K562 (cell line): ENCODE results near the gene HIRIP3. TPM values are rescaled to one million over a fixed set of nuclear protein-coding genes. Genes with fewer than 3 reads are reported as not detected.

ENCODE experiments used
- ATF1 ChIP-seq, 2 experiments: fragments of 450-650 bp in 1 of 2; IDR thresholded peaks; 2 replicates each; pipeline ENCODE4 v1.6.1; 2016; ENCODE audit warnings: missing compliant biosample characterization in 1 of 2, missing genetic modification characterization in 1 of 2
- BRD4 ChIP-seq: fragments of 200-600 bp; sonication (generic); IDR thresholded peaks from 2 replicates; pipeline ENCODE4 v1.6.1; 2017; ENCODE audit warnings: inconsistent platforms
- CCNT2 ChIP-seq: IDR thresholded peaks from 2 replicates; pipeline ENCODE4 v1.6.1; 2011; ENCODE audit warnings: borderline replicate concordance, low read depth, mild to moderate bottlenecking, moderate library complexity, mixed read lengths, low read length; ENCODE audit not compliant: insufficient read length; ENCODE audit errors: extremely low read depth
- CHD4 ChIP-seq: fragments of 200-600 bp; sonication (generic); IDR thresholded peaks from 3 replicates; pipeline ENCODE4 v1.6.1; 2012; ENCODE audit warnings: low read depth, mild to moderate bottlenecking, mixed read lengths, low read length, inconsistent platforms; ENCODE audit not compliant: insufficient read depth, insufficient replicate concordance, poor library complexity, severe bottlenecking
- COPS2 ChIP-seq: fragments of 450-650 bp; conservative IDR thresholded peaks from 2 replicates; pipeline ENCODE4 v1.6.1; 2016; ENCODE audit warnings: mild to moderate bottlenecking, moderate library complexity
- E2F5 ChIP-seq: sonication (generic); formaldehyde crosslinking; IDR thresholded peaks from 2 replicates; pipeline ENCODE4 v1.8.0; 2022; ENCODE audit warnings: mild to moderate bottlenecking, missing genetic modification reagents
- FOXA1 ChIP-seq: fragments of 450-650 bp; IDR thresholded peaks from 2 replicates; pipeline ENCODE4 v1.6.1; 2016; ENCODE audit warnings: mild to moderate bottlenecking, borderline replicate concordance
- HNRNPLL ChIP-seq: fragments of 200-400 bp; formaldehyde crosslinking; IDR thresholded peaks from 2 replicates; pipeline ENCODE4 v1.6.1; 2017; ENCODE audit warnings: low read length, low read depth, mild to moderate bottlenecking; ENCODE audit not compliant: poor library complexity, severe bottlenecking
- IFI16 ChIP-seq: fragments of 250-450 bp; sonication (Bioruptor Pico); IDR thresholded peaks from 2 replicates; pipeline ENCODE4 v2.1.2; 2022; ENCODE audit warnings: mild to moderate bottlenecking, inconsistent platforms
- KDM4B ChIP-seq, 2 experiments: fragments of 450-650 bp in 1 of 2; sonication (generic) in 1 of 2; IDR thresholded peaks; 2 replicates each; pipeline ENCODE4 v1.6.1; 2016 to 2017; ENCODE audit warnings: borderline replicate concordance in 2 of 2, antibody characterized with exemption in 1 of 2, low read depth in 1 of 2, mild to moderate bottlenecking in 1 of 2
- MAFF ChIP-seq: IDR thresholded peaks from 2 replicates; pipeline ENCODE4 v1.6.1; 2012; ENCODE audit warnings: low read length, improper control_type of control experiment
- MCM5 ChIP-seq: fragments of 450-650 bp; IDR thresholded peaks from 2 replicates; pipeline ENCODE4 v1.6.1; 2016; ENCODE audit warnings: low read depth
- MTF1 ChIP-seq: fragments of 250-450 bp; sonication (Bioruptor Pico); IDR thresholded peaks from 2 replicates; pipeline ENCODE4 v1.9.0; 2021; ENCODE audit warnings: moderate library complexity, mild to moderate bottlenecking, inconsistent platforms, borderline replicate concordance
- PPARD ChIP-seq: fragments of 250-450 bp; sonication (Bioruptor Pico); IDR thresholded peaks from 2 replicates; pipeline ENCODE4 v1.8.0; 2022; ENCODE audit warnings: inconsistent platforms, mild to moderate bottlenecking, moderate library complexity
- RBFOX2 ChIP-seq: fragments of 200-400 bp; formaldehyde crosslinking; IDR thresholded peaks from 2 replicates; pipeline ENCODE4 v1.6.1; 2017; ENCODE audit warnings: low read depth, mild to moderate bottlenecking, low read length, moderate library complexity
- SMAD1 ChIP-seq: fragments of 150-350 bp; IDR thresholded peaks from 2 replicates; pipeline ENCODE4 v1.6.1; 2014; ENCODE audit warnings: low read length, low read depth; ENCODE audit not compliant: partially characterized antibody
- SMARCA5 ChIP-seq: fragments of 450-650 bp; IDR thresholded peaks from 2 replicates; pipeline ENCODE4 v1.6.1; 2016
- SRSF3 ChIP-seq: fragments of 200-400 bp; formaldehyde crosslinking; IDR thresholded peaks from 2 replicates; pipeline ENCODE4 v1.6.1; 2016; ENCODE audit warnings: mild to moderate bottlenecking, low read length, moderate library complexity; ENCODE audit not compliant: insufficient read depth
- SRSF9 ChIP-seq: fragments of 200-400 bp; formaldehyde crosslinking; IDR thresholded peaks from 2 replicates; pipeline ENCODE4 v1.6.1; 2017; ENCODE audit warnings: low read depth, low read length, borderline replicate concordance
- TEAD4 ChIP-seq, 2 experiments: sonication (generic) in 1 of 2; formaldehyde crosslinking in 1 of 2; IDR thresholded peaks; 2 replicates each; pipeline versions ENCODE4 v1.6.1 to v1.8.0; 2012 to 2022; ENCODE audit warnings: borderline replicate concordance in 1 of 2, inconsistent platforms in 1 of 2, low read length in 1 of 2, mild to moderate bottlenecking in 1 of 2, missing genetic modification reagents in 1 of 2
- ZNF3 ChIP-seq: fragments of 250-450 bp; sonication (Bioruptor Pico); IDR thresholded peaks from 2 replicates; pipeline ENCODE4 v1.5.0; 2021; ENCODE audit warnings: mild to moderate bottlenecking, moderate library complexity
- ZNF347 ChIP-seq: fragments of 450-650 bp; formaldehyde crosslinking; IDR thresholded peaks from 2 replicates; pipeline ENCODE4 v1.4.0; 2020; ENCODE audit warnings: low read depth, mild to moderate bottlenecking, moderate library complexity
- polyA plus RNA-seq, 8 experiments: library from polyadenylated mRNA; depleted of rRNA in 4 of 8; stranded (reverse) in 5 of 8; unstranded in 3 of 8; fragments of >200 nt; fragmentation: Nextera tagmentation in 2 of 8; fragmentation: Illumina TruSeq in 1 of 8; extraction: Ambion mirVana in 2 of 8; extraction: Trizol in 1 of 8; gene quantifications; 2 replicates each; pipeline versions ENCODE4 v1.2.1 to v1.2.3, GENCODE V29; 2011 to 2014; ENCODE audit warnings: inconsistent platforms in 1 of 8, missing spikeins in 1 of 8
- total RNA-seq, 7 experiments: library from RNA; depleted of rRNA in 6 of 7; stranded (reverse); fragments of >200 nt in 6 of 7; fragmentation: Illumina TruSeq in 2 of 7; extraction: Trizol in 2 of 7; gene quantifications; 2 replicates each; pipeline versions ENCODE4 v1.2.1 to v1.2.3, GENCODE V29; 2011 to 2021; ENCODE audit warnings: low replicate concordance in 1 of 7
- TF ChIP-seq, protein P1 (sequence below): fragments of 150-350 bp; conservative IDR thresholded peaks from 2 replicates; pipeline ENCODE4 v1.6.1; 2014; ENCODE audit warnings: low read length
- TF ChIP-seq, protein P2 (sequence below): fragments of 450-650 bp; IDR thresholded peaks from 2 replicates; pipeline ENCODE4 v1.6.1; 2016; ENCODE audit warnings: low read depth, mild to moderate bottlenecking, moderate library complexity
- TF ChIP-seq, protein P3 (sequence below): fragments of 250-450 bp; sonication (Bioruptor Pico); IDR thresholded peaks from 2 replicates; pipeline ENCODE4 v1.8.0; 2021; ENCODE audit warnings: moderate library complexity, mild to moderate bottlenecking, inconsistent platforms

HIRIP3 gene
- total and polyA plus RNA-seq, 9 of the 15 experiments (the other 6 are each of a cell fraction or from before 2014, with no cell fraction given) = 3.3 to 38.2 (median 18.2) TPM

GRCh38 chr16:29995324-29995910 is at the start of gene HIRIP3 (continued):
- TF ChIP-seq SMARCA5 (no peak), PPARD (CRISPR knock-in tag) (no peak), E2F5 (CRISPR knock-in tag) (no peak), RBFOX2 (peak; percentile 92), ATF1 (CRISPR knock-in tag; IDR thresholded peaks at IDR 0.05) (no peak), ATF1 (tag; IDR thresholded peaks at IDR 0.05) (no peak), FOXA1 (no peak), COPS2 (no peak), SRSF3 (no peak), MCM5 (no peak), IFI16 (CRISPR knock-in tag) (no peak), MTF1 (CRISPR knock-in tag) (no peak), KDM4B (IDR thresholded peaks at IDR 0.05; ENCODE audit: borderline replicate concordance in 2 of 2, low read depth in 1 of 2) (0 out of 4 replicates have a peak, but pooled peaks of 1 of the 2 experiments have one; percentile 70), HNRNPLL (no peak), TEAD4 (IDR thresholded peaks at IDR 0.05; ENCODE audit: low read length) (no peak; the same call in 1 of the 2 replicates), TEAD4 (CRISPR knock-in tag; IDR thresholded peaks at IDR 0.05; ENCODE audit: borderline replicate concordance) (no peak), MAFF (no peak), SRSF9 (no peak), ZNF347 (CRISPR knock-in tag) (no peak), SMAD1 (no peak), BRD4 (no peak; the same call in 1 of the 2 replicates), ZNF3 (CRISPR knock-in tag) (no peak), CCNT2 (no peak), CHD4 (no peak)
- TF ChIP-seq, protein P1, sequence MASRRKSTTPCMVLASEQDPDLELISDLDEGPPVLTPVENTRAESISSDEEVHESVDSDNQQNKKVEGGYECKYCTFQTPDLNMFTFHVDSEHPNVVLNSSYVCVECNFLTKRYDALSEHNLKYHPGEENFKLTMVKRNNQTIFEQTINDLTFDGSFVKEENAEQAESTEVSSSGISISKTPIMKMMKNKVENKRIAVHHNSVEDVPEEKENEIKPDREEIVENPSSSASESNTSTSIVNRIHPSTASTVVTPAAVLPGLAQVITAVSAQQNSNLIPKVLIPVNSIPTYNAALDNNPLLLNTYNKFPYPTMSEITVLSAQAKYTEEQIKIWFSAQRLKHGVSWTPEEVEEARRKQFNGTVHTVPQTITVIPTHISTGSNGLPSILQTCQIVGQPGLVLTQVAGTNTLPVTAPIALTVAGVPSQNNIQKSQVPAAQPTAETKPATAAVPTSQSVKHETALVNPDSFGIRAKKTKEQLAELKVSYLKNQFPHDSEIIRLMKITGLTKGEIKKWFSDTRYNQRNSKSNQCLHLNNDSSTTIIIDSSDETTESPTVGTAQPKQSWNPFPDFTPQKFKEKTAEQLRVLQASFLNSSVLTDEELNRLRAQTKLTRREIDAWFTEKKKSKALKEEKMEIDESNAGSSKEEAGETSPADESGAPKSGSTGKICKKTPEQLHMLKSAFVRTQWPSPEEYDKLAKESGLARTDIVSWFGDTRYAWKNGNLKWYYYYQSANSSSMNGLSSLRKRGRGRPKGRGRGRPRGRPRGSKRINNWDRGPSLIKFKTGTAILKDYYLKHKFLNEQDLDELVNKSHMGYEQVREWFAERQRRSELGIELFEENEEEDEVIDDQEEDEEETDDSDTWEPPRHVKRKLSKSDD = no peak
- TF ChIP-seq, protein P2, sequence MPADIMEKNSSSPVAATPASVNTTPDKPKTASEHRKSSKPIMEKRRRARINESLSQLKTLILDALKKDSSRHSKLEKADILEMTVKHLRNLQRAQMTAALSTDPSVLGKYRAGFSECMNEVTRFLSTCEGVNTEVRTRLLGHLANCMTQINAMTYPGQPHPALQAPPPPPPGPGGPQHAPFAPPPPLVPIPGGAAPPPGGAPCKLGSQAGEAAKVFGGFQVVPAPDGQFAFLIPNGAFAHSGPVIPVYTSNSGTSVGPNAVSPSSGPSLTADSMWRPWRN = no peak
- TF ChIP-seq, protein P3, sequence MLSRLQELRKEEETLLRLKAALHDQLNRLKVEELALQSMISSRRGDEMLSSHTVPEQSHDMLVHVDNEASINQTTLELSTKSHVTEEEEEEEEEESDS (CRISPR knock-in tag) = no peak
